Natural killer cell (primary cell): ENCODE data around the gene HELZ. TPM values are rescaled to one million over a fixed set of nuclear protein-coding genes. Genes with fewer than 3 reads are reported as not detected.
A peak's percentile ranks its signal among the peaks of the same experiment; 100 is the strongest.

ENCODE experiments used
- ATAC-seq, 3 donors: fragments of 150-1000 bp in 2 of 3; fragments of 200-7000 bp in 1 of 3; cut with Tn5 transposase; 1 replicate in 1 of 3; 2 replicates in 2 of 3; pipeline ENCODE4 v1.10.0; 2021; ENCODE audit warnings: mild to moderate bottlenecking in 2 of 3, moderate library complexity in 2 of 3
- DNase-seq, 2 donors: peaks; one replicate each; pipeline versions ENCODE4 v3.0.0 to v3.0.0-alpha.2; 2013 to 2021; ENCODE audit warnings: mixed read lengths in 1 of 2
- H3K27ac ChIP-seq: one replicate; pipeline ENCODE4 v1.5.1; 2013; ENCODE audit warnings: mild to moderate bottlenecking, low read length
- H3K27me3 ChIP-seq: one replicate; pipeline ENCODE4 v1.6.1; 2013; ENCODE audit warnings: low read length; ENCODE audit not compliant: control insufficient read depth, insufficient read depth
- H3K36me3 ChIP-seq: one replicate; pipeline ENCODE4 v1.6.1; 2013; ENCODE audit warnings: low read length; ENCODE audit not compliant: control insufficient read depth, insufficient read depth
- H3K4me1 ChIP-seq: one replicate; pipeline ENCODE4 v1.6.1; 2013; ENCODE audit warnings: low read length; ENCODE audit not compliant: control insufficient read depth, insufficient read depth
- H3K4me3 ChIP-seq: one replicate; pipeline ENCODE4 v1.5.1; 2013; ENCODE audit warnings: low read length
- H3K9me3 ChIP-seq: one replicate; pipeline ENCODE4 v1.6.1; 2013; ENCODE audit warnings: low read length; ENCODE audit not compliant: control insufficient read depth, insufficient read depth
- H3K27ac Mint-ChIP-seq, 2 donors: one replicate each; pipeline ENCODE4 v1.8.0; 2022; ENCODE audit warnings: mild to moderate bottlenecking in 2 of 2, mixed read lengths in 2 of 2, moderate library complexity in 1 of 2
- H3K27me3 Mint-ChIP-seq, 2 donors: one replicate each; pipeline ENCODE4 v1.8.0; 2022; ENCODE audit warnings: low read depth in 2 of 2, mixed read lengths in 2 of 2
- H3K36me3 Mint-ChIP-seq: one replicate; pipeline ENCODE4 v1.8.0; 2022; ENCODE audit warnings: mixed read lengths
- H3K4me1 Mint-ChIP-seq, 2 donors: one replicate each; pipeline ENCODE4 v1.8.0; 2022; ENCODE audit warnings: mixed read lengths in 2 of 2
- H3K4me3 Mint-ChIP-seq: one replicate; pipeline ENCODE4 v1.8.0; 2022; ENCODE audit warnings: mild to moderate bottlenecking, moderate library complexity, mixed read lengths
- H3K9me3 Mint-ChIP-seq, 2 donors: one replicate each; pipeline ENCODE4 v1.8.0; 2022; ENCODE audit warnings: mixed read lengths in 2 of 2
- CTCF ChIP-seq: fragments of 200-600 bp; IDR thresholded peaks from one replicate; pipeline ENCODE4 v1.8.0; 2022; ENCODE audit warnings: antibody characterized with exemption
- WGBS: methylation state at CpG from one replicate; pipeline ENCODE4 v1.1.7; 2013; ENCODE audit warnings: missing lambda C conversion rate; ENCODE audit not compliant: insufficient coverage; 5-methylcytosine and 5-hydroxymethylcytosine counted together
- intact Hi-C: fragments of 100-400 bp; cut with micrococcal nuclease; formaldehyde crosslinking; loops from one replicate; pipeline ENCODE4 v1.14.2; 2022
- total RNA-seq, 4 donors: library from RNA; stranded (reverse); fragments of 120-200 nt in 1 of 4; gene quantifications; one replicate each; pipeline versions ENCODE4 v1.2.3 to v1.2.4, GENCODE V29; 2013 to 2022

Gene HELZ
- total RNA-seq, 3 donors from 2014 or later (not counting 1 experiment from before 2014, with no cell fraction given) = 274 to 355 (median 292) TPM

DNA sequence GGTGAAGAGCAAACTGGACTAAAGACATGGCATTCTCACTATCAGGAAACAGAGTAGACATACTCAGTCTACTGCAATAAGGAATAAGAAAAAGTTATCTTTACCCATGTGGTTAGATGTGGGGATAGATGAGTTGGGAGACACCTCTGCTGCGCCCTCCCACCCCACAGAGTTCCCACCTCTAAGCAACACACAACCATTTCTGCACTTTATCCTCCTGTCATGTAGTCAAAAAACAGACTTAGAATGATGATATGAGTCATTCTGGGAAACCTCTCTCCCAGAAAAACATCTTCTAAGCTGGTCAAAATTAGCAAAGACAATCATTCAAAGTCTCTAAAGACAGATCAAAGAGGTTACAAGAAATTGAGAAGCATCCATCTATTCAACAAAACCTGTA is 105.7 kb downstream of the HELZ start:
- no peaks in the 10 kb centered on the region for H3K36me3 Mint-ChIP-seq
- ATAC-seq = no peak
- intact Hi-C loops = loop anchor here (5.0 kb wide), 1 partner anchor 108 kb away; the partner anchor contains the start of gene HELZ

GRCh38 chr17:67138392-67138791 is 106.6 kb downstream of the HELZ start:
- Histone ChIP-seq H3K4me1 (peaks cover 14% of the 10 kb centered on the region), H3K27ac (peak overlapping the region; percentile 36), H3K36me3 (peaks cover 37% of the 10 kb centered on the region), H3K9me3 (no peaks in the 10 kb centered on the region), H3K27me3 (no peaks in the 10 kb centered on the region), H3K4me3 (no peak overlapping the region)
- no peaks in the 10 kb centered on the region for H3K36me3 Mint-ChIP-seq
- no peak for TF ChIP-seq CTCF
- H3K9me3 Mint-ChIP-seq = peaks cover 0 to 2% of the 10 kb centered on the region in 2 donors
- intact Hi-C loops = loop anchor here (5.0 kb wide), 1 partner anchor 109 kb away; the partner anchor contains the start of gene HELZ
- H3K4me1 Mint-ChIP-seq = peaks cover 36% of the 10 kb centered on the region in 2 donors
- ATAC-seq (peak; percentile 21 to 45 (median 34)), DNase-seq (no peak)
- no peaks in the 10 kb centered on the region for H3K27me3 Mint-ChIP-seq
- H3K27ac Mint-ChIP-seq = peak overlapping the region; percentile 83 to 86
- peak overlapping the region; percentile 62 for H3K4me3 Mint-ChIP-seq

More for the DNA sequence above, 105.7 kb downstream of the HELZ start:
- no peak for DNase-seq
- peaks cover 43% of the 10 kb centered on the region for H3K36me3 ChIP-seq
- H3K9me3 Mint-ChIP-seq = peaks cover 0 to 2% of the 10 kb centered on the region in 2 donors
- no peak overlapping the region for H3K4me3 Mint-ChIP-seq
- H3K9me3 ChIP-seq = no peaks in the 10 kb centered on the region
- WGBS = no CpG with 5 or more reads among the region's 1 CpG
- H3K27ac ChIP-seq = no peak overlapping the region
- no peaks in the 10 kb centered on the region for H3K27me3 Mint-ChIP-seq
- no peak overlapping the region for H3K4me3 ChIP-seq
- TF ChIP-seq CTCF = no peak
- peak overlapping the region; percentile 83 to 86 for H3K27ac Mint-ChIP-seq
- peaks cover 36% of the 10 kb centered on the region in 2 donors for H3K4me1 Mint-ChIP-seq
- H3K27me3 ChIP-seq = no peaks in the 10 kb centered on the region
- peaks cover 14% of the 10 kb centered on the region for H3K4me1 ChIP-seq

- H3K27me3 ChIP-seq = no peaks in the 10 kb centered on the region
- no peaks in the 10 kb centered on the region for H3K9me3 ChIP-seq
- peaks cover 37% of the 10 kb centered on the region for H3K36me3 ChIP-seq
- H3K27ac Mint-ChIP-seq = peak overlapping the region; percentile 83 to 86
- intact Hi-C loops = loop anchor here (5.0 kb wide), 1 partner anchor 109 kb away; the partner anchor contains the start of gene HELZ
- peaks cover 14% of the 10 kb centered on the region for H3K4me1 ChIP-seq
- H3K27ac ChIP-seq = peak overlapping the region; percentile 36
- TF ChIP-seq CTCF = no peak
- H3K4me3 ChIP-seq = no peak overlapping the region
- DNase-seq (peak in 1 of 2 donors; percentile 38), ATAC-seq (peak; percentile 85 to 93 (median 85))
- 20% methylated on average over 4 of the region's 5 CpGs for WGBS
- H3K4me1 Mint-ChIP-seq = peaks cover 36% of the 10 kb centered on the region in 2 donors
- peaks cover 0 to 2% of the 10 kb centered on the region in 2 donors for H3K9me3 Mint-ChIP-seq
- H3K36me3 Mint-ChIP-seq = no peaks in the 10 kb centered on the region
- peak overlapping the region; percentile 62 for H3K4me3 Mint-ChIP-seq
- H3K27me3 Mint-ChIP-seq = no peaks in the 10 kb centered on the region
Observed at GRCh38 chr17:67137860-67138259, 107.1 kb downstream of the HELZ start.

- WGBS = 100% methylated on average over 3 of the region's 3 CpGs
- Mint-ChIP-seq H3K36me3 (no peaks in the 10 kb centered on the region), H3K9me3 (peaks cover 0 to 2% of the 10 kb centered on the region in 2 donors), H3K4me3 (no peak overlapping the region), H3K27ac (peak overlapping the region; percentile 83 to 86), H3K27me3 (no peaks in the 10 kb centered on the region), H3K4me1 (peaks cover 36% of the 10 kb centered on the region in 2 donors)
- DNase-seq (no peak), ATAC-seq (no peak)
- TF ChIP-seq CTCF = no peak
- Histone ChIP-seq H3K27ac (no peak overlapping the region), H3K36me3 (peaks cover 42% of the 10 kb centered on the region), H3K9me3 (no peaks in the 10 kb centered on the region), H3K27me3 (no peaks in the 10 kb centered on the region), H3K4me3 (no peak overlapping the region), H3K4me1 (peaks cover 14% of the 10 kb centered on the region)
- intact Hi-C loops = loop anchor here (5.0 kb wide), 1 partner anchor 110 kb away; the partner anchor contains the start of gene HELZ
Observed at GRCh38 chr17:67137026-67137370, 108.0 kb downstream of the HELZ start.
